H1 (cell line): ENCODE data around the gene PLSCR5. TPM values are rescaled to one million over a fixed set of nuclear protein-coding genes. Genes with fewer than 3 reads are reported as not detected.

Source experiments
- CTCF ChIA-PET: fragments of 300-600 bp; sonication (Branson Sonifier 250); formaldehyde crosslinking; loops from one replicate; lab custom pipeline; 2021; ENCODE audit not compliant: partially characterized antibody; lab: Charles Lee
- POLR2A ChIA-PET: fragments of 300-600 bp; sonication (Branson Sonifier 250); formaldehyde crosslinking; loops from one replicate; lab custom pipeline; 2021; ENCODE audit warnings: inconsistent platforms; ENCODE audit not compliant: partially characterized antibody; lab: Charles Lee
- DNase-seq, 2 experiments: peaks; one replicate each; pipeline versions ENCODE4 v3.0.0 to v3.0.0-alpha.2; 2010 to 2022; ENCODE audit warnings: low spot score in 2 of 2, low read depth in 1 of 2, mixed read lengths in 1 of 2
- FAIRE-seq: peaks from 2 replicates; lab custom pipeline; 2011; peaks lifted over from hg19 to GRCh38; lab: Jason Lieb, UNC
- H2AFZ ChIP-seq: 2 replicates; pipeline ENCODE4 v1.8.1; 2012; ENCODE audit warnings: low read length, inconsistent platforms
- H2AK5ac ChIP-seq: 2 replicates; pipeline ENCODE4 v1.6.1; 2013; ENCODE audit warnings: low read depth, low read length
- H2BK120ac ChIP-seq: replicated peaks from 2 replicates; pipeline ENCODE3; 2013; ENCODE audit warnings: low read depth, low read length, inconsistent platforms
- H2BK12ac ChIP-seq: 2 replicates; pipeline ENCODE4 v1.6.1; 2013; ENCODE audit warnings: low read depth, low read length
- H2BK15ac ChIP-seq: 2 replicates; pipeline ENCODE4 v1.6.1; 2013; ENCODE audit warnings: low read length
- H2BK20ac ChIP-seq: 2 replicates; pipeline ENCODE4 v1.6.1; 2013; ENCODE audit warnings: low read length
- H2BK5ac ChIP-seq: 2 replicates; pipeline ENCODE4 v1.6.1; 2013; ENCODE audit warnings: low read depth, low read length
- H3K14ac ChIP-seq: 2 replicates; pipeline ENCODE4 v1.6.1; 2013; ENCODE audit warnings: inconsistent platforms; ENCODE audit not compliant: insufficient read length
- H3K18ac ChIP-seq: 2 replicates; pipeline ENCODE4 v1.6.1; 2013; ENCODE audit warnings: low read length; ENCODE audit errors: extremely low read depth
- H3K23ac ChIP-seq: 2 replicates; pipeline ENCODE4 v1.6.1; 2013; ENCODE audit warnings: inconsistent platforms; ENCODE audit not compliant: insufficient read length
- H3K23me2 ChIP-seq: 2 replicates; pipeline ENCODE4 v1.6.1; 2013; ENCODE audit warnings: low read depth, low read length
- H3K27ac ChIP-seq: 2 replicates; pipeline ENCODE4 v1.6.1; 2011; ENCODE audit warnings: low read depth, low read length, inconsistent platforms
- H3K27me3 ChIP-seq, 4 experiments: replicated peaks in 1 of 4; 1 replicate in 1 of 4; 2 replicates in 3 of 4; pipeline versions ENCODE4 v1.6.1 to v1.8.1; 2011 to 2013; ENCODE audit warnings: low read length in 3 of 4, mild to moderate bottlenecking in 3 of 4, inconsistent platforms in 2 of 4, mixed read lengths in 2 of 4, moderate library complexity in 1 of 4; ENCODE audit not compliant: control insufficient read depth in 3 of 4, insufficient read depth in 3 of 4; ENCODE audit errors: extremely low read depth in 1 of 4
- H3K36me3 ChIP-seq, 4 experiments: 2 replicates each; pipeline versions ENCODE4 v1.6.1 to v1.8.1; 2011 to 2013; ENCODE audit warnings: mild to moderate bottlenecking in 4 of 4, low read length in 3 of 4, moderate library complexity in 2 of 4, control low read depth in 1 of 4, inconsistent platforms in 1 of 4; ENCODE audit not compliant: insufficient read depth in 4 of 4, control insufficient read depth in 2 of 4
- H3K4ac ChIP-seq: replicated peaks from 2 replicates; pipeline ENCODE3; 2013; ENCODE audit warnings: low read length, low read depth, mixed read lengths, inconsistent platforms; ENCODE audit not compliant: insufficient read length
- H3K4me1 ChIP-seq, 4 experiments: replicated peaks in 1 of 4; 1 replicate in 1 of 4; 2 replicates in 3 of 4; pipeline versions ENCODE4 v1.6.1 to v1.8.1; 2011 to 2013; ENCODE audit warnings: low read length in 3 of 4, inconsistent platforms in 2 of 4, mixed read lengths in 1 of 4; ENCODE audit not compliant: insufficient read depth in 4 of 4, control insufficient read depth in 3 of 4
- H3K4me2 ChIP-seq, 2 experiments: 2 replicates each; pipeline versions ENCODE4 v1.6.1 to v1.8.1; 2011 to 2013; ENCODE audit warnings: low read depth in 2 of 2, low read length in 2 of 2, control low read depth in 1 of 2, inconsistent platforms in 1 of 2, mild to moderate bottlenecking in 1 of 2; ENCODE audit not compliant: insufficient read depth in 1 of 2
- H3K4me3 ChIP-seq, 4 experiments: fragments of 200-600, 300-600 bp in 1 of 4; sonication (generic), shearing (Covaris generic), sonication (Bioruptor Twin) in 1 of 4; 2 replicates each; pipeline versions ENCODE4 v1.5.1 to v1.8.1; 2011 to 2016; ENCODE audit warnings: low read length in 4 of 4, low read depth in 3 of 4, control low read depth in 2 of 4, inconsistent platforms in 2 of 4, mild to moderate bottlenecking in 2 of 4, mixed read lengths in 1 of 4, moderate library complexity in 1 of 4; ENCODE audit not compliant: insufficient read depth in 2 of 4; ENCODE audit errors: extremely low read depth in 1 of 4
- H3K56ac ChIP-seq: replicated peaks from 2 replicates; pipeline ENCODE3; 2013; ENCODE audit warnings: low read depth, mild to moderate bottlenecking, mixed read lengths, low read length, inconsistent platforms; ENCODE audit not compliant: insufficient read length
- H3K79me1 ChIP-seq: 2 replicates; pipeline ENCODE4 v1.6.1; 2013; ENCODE audit warnings: low read depth, low read length, control low read depth
- H3K79me2 ChIP-seq, 2 experiments: 2 replicates each; pipeline versions ENCODE4 v1.6.1 to v1.8.1; 2012 to 2013; ENCODE audit warnings: low read length in 2 of 2, mild to moderate bottlenecking in 2 of 2, inconsistent platforms in 1 of 2; ENCODE audit not compliant: insufficient read depth in 2 of 2, control insufficient read depth in 1 of 2
- H3K9ac ChIP-seq, 4 experiments: replicated peaks in 1 of 4; 1 replicate in 1 of 4; 2 replicates in 3 of 4; pipeline versions ENCODE4 v1.6.1 to v1.8.1; 2011 to 2013; ENCODE audit warnings: low read depth in 3 of 4, low read length in 3 of 4, control low read depth in 2 of 4, mild to moderate bottlenecking in 2 of 4, moderate library complexity in 2 of 4, inconsistent platforms in 1 of 4; ENCODE audit errors: extremely low read depth in 1 of 4
- H3K9me3 ChIP-seq, 2 experiments: 2 replicates each; pipeline versions ENCODE4 v1.6.1 to v1.8.1; 2012 to 2013; ENCODE audit warnings: mild to moderate bottlenecking in 2 of 2, moderate library complexity in 2 of 2, control low read depth in 1 of 2, inconsistent platforms in 1 of 2, low read depth in 1 of 2, low read length in 1 of 2, mixed read lengths in 1 of 2; ENCODE audit not compliant: insufficient read depth in 2 of 2
- H4K20me1 ChIP-seq, 2 experiments: replicated peaks in 1 of 2; 2 replicates each; pipeline versions ENCODE3 to v1.8.1; 2011 to 2013; ENCODE audit warnings: inconsistent platforms in 2 of 2, low read length in 2 of 2, mild to moderate bottlenecking in 1 of 2; ENCODE audit not compliant: insufficient read depth in 2 of 2, control insufficient read depth in 1 of 2
- H4K5ac ChIP-seq: 2 replicates; pipeline ENCODE4 v1.6.1; 2013; ENCODE audit warnings: low read length, low read depth, mixed read lengths, inconsistent platforms; ENCODE audit not compliant: insufficient read length
- H4K8ac ChIP-seq: 2 replicates; pipeline ENCODE4 v1.8.0; 2013; ENCODE audit warnings: mild to moderate bottlenecking, moderate library complexity, low read length, inconsistent platforms; ENCODE audit not compliant: insufficient read depth; ENCODE audit errors: extremely low read depth
- H4K91ac ChIP-seq: replicated peaks from 2 replicates; pipeline ENCODE3; 2013; ENCODE audit warnings: low read length, mixed read lengths, inconsistent platforms; ENCODE audit not compliant: insufficient read length
- CHD1 ChIP-seq: IDR thresholded peaks from 2 replicates; pipeline ENCODE4 v1.6.1; 2012; ENCODE audit warnings: low read depth, low read length, improper control_type of control experiment
- EP300 ChIP-seq, 2 experiments: IDR thresholded peaks; 1 replicate in 1 of 2; 2 replicates in 1 of 2; pipeline ENCODE4 v1.6.1; 2011 to 2012; ENCODE audit warnings: low read depth in 2 of 2, low read length in 2 of 2, mild to moderate bottlenecking in 2 of 2, borderline replicate concordance in 1 of 2, inconsistent platforms in 1 of 2, moderate library complexity in 1 of 2
- RNF2 ChIP-seq: fragments of 200-900, 300-1000 bp; sonication (generic); IDR thresholded peaks from 2 replicates; pipeline ENCODE4 v1.7.1; 2016; ENCODE audit warnings: borderline replicate concordance, low read depth, mild to moderate bottlenecking, antibody characterized with exemption, low read length; ENCODE audit not compliant: poor library complexity, severe bottlenecking; ENCODE audit errors: missing control alignments
- SRF ChIP-seq: IDR thresholded peaks from 2 replicates; pipeline ENCODE4 v1.6.1; 2011; ENCODE audit warnings: mild to moderate bottlenecking, low read depth, low read length, moderate library complexity
- WGBS, 2 experiments: shearing (Covaris generic) in 1 of 2; methylation state at CpG; one replicate each; pipeline versions ENCODE4 v1.1.6 to v1.1.7; 2013 to 2015; ENCODE audit warnings: low lambda C conversion rate in 2 of 2, mixed read lengths in 2 of 2, inconsistent platforms in 1 of 2, low coverage in 1 of 2, missing lambda C conversion rate in 1 of 2; ENCODE audit not compliant: insufficient replicate concordance in 2 of 2, insufficient coverage in 1 of 2, insufficient read length in 1 of 2; ENCODE audit errors: extremely low coverage in 1 of 2, missing lambda C conversion rate in 1 of 2; 5-methylcytosine and 5-hydroxymethylcytosine counted together
- polyA plus RNA-seq, 7 experiments: library from polyadenylated mRNA; depleted of rRNA in 3 of 7; stranded (reverse) in 5 of 7; unstranded in 2 of 7; fragments of >200 nt in 5 of 7; fragments of 200-250 nt in 2 of 7; gene quantifications; 1 replicate in 5 of 7; 2 replicates in 1 of 7; 4 replicates in 1 of 7; pipeline versions ENCODE4 v1.2.1 to v1.2.3, GENCODE V29; 2011 to 2013; ENCODE audit warnings: missing spikeins in 2 of 7, mixed read lengths in 2 of 7
- total RNA-seq: library from RNA; stranded (reverse); fragmentation: NEBNext Ultra II Directional; extraction: Animal tissue kit (Norgen Biotek cat#: 25700); gene quantifications from 2 replicates; pipeline ENCODE4 v1.2.1, GENCODE V29; 2021
- TF ChIP-seq, protein P1 (sequence below): IDR thresholded peaks from 2 replicates; pipeline ENCODE4 v1.6.1; 2012; ENCODE audit warnings: inconsistent platforms
- TF ChIP-seq, protein P2 (sequence below): IDR thresholded peaks from 2 replicates; pipeline ENCODE4 v1.6.1; 2012; ENCODE audit warnings: low read length, inconsistent platforms

Gene PLSCR5
- total and polyA plus RNA-seq, 2 of the 8 experiments (the other 6 are each of a cell fraction or from before 2014, with no cell fraction given): not detected

DNA sequence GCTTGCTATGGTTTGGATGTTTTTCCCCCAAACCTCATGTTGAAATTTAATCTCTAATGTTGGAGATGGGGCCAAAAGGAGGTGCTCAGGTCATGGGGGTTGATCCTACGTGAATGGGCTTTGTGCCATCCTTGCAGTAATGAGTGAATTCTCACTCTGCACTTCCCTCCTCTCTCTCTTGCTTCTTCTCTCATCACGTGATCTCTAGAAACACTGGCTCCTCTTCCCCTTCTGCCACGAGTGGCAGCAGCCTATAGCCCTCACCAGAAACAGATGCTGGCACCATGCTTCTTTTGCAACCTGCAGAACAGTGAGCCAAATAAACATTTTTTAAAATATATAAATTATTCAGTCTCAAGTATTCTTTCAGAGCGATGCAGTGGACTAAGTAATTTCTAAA is 47.4 kb downstream of the PLSCR5 start:
- H3K23me2 ChIP-seq: no peaks in the 10 kb centered on the region
- H2BK20ac ChIP-seq: no peak overlapping the region
- no peak overlapping the region for H4K8ac ChIP-seq
- H3K23ac ChIP-seq: no peak overlapping the region
- TF ChIP-seq CHD1 (no peak), EP300 (IDR thresholded peaks at IDR 0.05; ENCODE audit: borderline replicate concordance in 1 of 2, low read depth in 2 of 2, low read length in 2 of 2) (no peak), RNF2 (no peak), SRF (no peak)
- TF ChIP-seq, protein P1, sequence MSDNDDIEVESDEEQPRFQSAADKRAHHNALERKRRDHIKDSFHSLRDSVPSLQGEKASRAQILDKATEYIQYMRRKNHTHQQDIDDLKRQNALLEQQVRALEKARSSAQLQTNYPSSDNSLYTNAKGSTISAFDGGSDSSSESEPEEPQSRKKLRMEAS: no peak
- TF ChIP-seq, protein P2, sequence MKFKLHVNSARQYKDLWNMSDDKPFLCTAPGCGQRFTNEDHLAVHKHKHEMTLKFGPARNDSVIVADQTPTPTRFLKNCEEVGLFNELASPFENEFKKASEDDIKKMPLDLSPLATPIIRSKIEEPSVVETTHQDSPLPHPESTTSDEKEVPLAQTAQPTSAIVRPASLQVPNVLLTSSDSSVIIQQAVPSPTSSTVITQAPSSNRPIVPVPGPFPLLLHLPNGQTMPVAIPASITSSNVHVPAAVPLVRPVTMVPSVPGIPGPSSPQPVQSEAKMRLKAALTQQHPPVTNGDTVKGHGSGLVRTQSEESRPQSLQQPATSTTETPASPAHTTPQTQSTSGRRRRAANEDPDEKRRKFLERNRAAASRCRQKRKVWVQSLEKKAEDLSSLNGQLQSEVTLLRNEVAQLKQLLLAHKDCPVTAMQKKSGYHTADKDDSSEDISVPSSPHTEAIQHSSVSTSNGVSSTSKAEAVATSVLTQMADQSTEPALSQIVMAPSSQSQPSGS: no peak
- CTCF ChIA-PET: no interaction called here
- H4K91ac ChIP-seq: no peak overlapping the region
- POLR2A ChIA-PET: no interaction called here
- no peak overlapping the region for H4K5ac ChIP-seq
- no peak overlapping the region for H3K4me2 ChIP-seq
- H3K4ac ChIP-seq: no peak overlapping the region
- H3K9me3 ChIP-seq: peaks cover 0 to 7% of the 10 kb centered on the region in 2 experiments; a peak in 1 of 4 replicates
- 86% methylated on average over 4 of the region's 4 CpGs; no CpG with 5 or more reads in 1 of the 2 experiments for WGBS, 2 experiments
- no peaks in the 10 kb centered on the region for H3K36me3 ChIP-seq
- H3K79me1 ChIP-seq: no peaks in the 10 kb centered on the region
- H3K9ac ChIP-seq: no peak overlapping the region
- H3K27me3 ChIP-seq: no peaks in the 10 kb centered on the region
- H2BK12ac ChIP-seq: no peak overlapping the region
- no peak for FAIRE-seq
- H3K4me1 ChIP-seq: peaks cover 0 to 3% (median 0%) of the 10 kb centered on the region in 4 experiments; a peak in 1 of 7 replicates
- no peak overlapping the region for H2AFZ ChIP-seq
- H3K79me2 ChIP-seq: no peaks in the 10 kb centered on the region
- no peak overlapping the region for H3K14ac ChIP-seq
- H4K20me1 ChIP-seq: no peaks in the 10 kb centered on the region
- H2BK15ac ChIP-seq: no peak overlapping the region
- no peak overlapping the region for H2BK5ac ChIP-seq
- H2BK120ac ChIP-seq: no peak overlapping the region
- DNase-seq: no peak
- no peak overlapping the region for H3K18ac ChIP-seq
- H3K4me3 ChIP-seq: no peak overlapping the region
- H2AK5ac ChIP-seq: no peak overlapping the region
- no peak overlapping the region for H3K27ac ChIP-seq
- no peak overlapping the region for H3K56ac ChIP-seq
